HepG2 (cell line): ENCODE data around the gene POLR2J3. TPM values are rescaled to one million over a fixed set of nuclear protein-coding genes. Genes with fewer than 3 reads are reported as not detected.
"Not testable (repeated sequence)": the region's sequence is repeated elsewhere in the genome, so short reads cannot be mapped to it uniquely, and the experiment has no call there.

Source experiments
- ATAC-seq: fragments of 200-7000 bp; cut with Tn5 transposase; 3 replicates; pipeline ENCODE4 v1.9.1; 2020; ENCODE audit warnings: mild to moderate bottlenecking, moderate library complexity
- BruUV-seq: library from RNA; stranded (reverse); fragments of 400-500 nt; replicated peaks from 2 replicates; lab custom pipeline; 2021; lab: Mats Ljungman, UMichigan
- CTCF ChIA-PET: fragments of 300-600 bp; formaldehyde crosslinking; extraction: SDS; loops from one replicate; lab custom pipeline; 2021; ENCODE audit warnings: low total read pairs, inconsistent platforms, low intra/inter-chr PET ratio; lab: Yijun Ruan, JAX
- POLR2A ChIA-PET: fragments of 350-600 bp; sonication (Branson Sonifier 250); formaldehyde crosslinking; loops from one replicate; lab custom pipeline; 2020; ENCODE audit warnings: antibody characterized with exemption, inconsistent platforms; lab: Yijun Ruan, JAX
- DNase-seq: peaks from one replicate; pipeline ENCODE4 v3.0.0-alpha.2; 2015; ENCODE audit warnings: low spot score
- FAIRE-seq: peaks from 3 replicates; lab custom pipeline; 2011; peaks lifted over from hg19 to GRCh38; lab: Jason Lieb, UNC
- H2AFZ ChIP-seq: one replicate; pipeline ENCODE4 v1.6.1; 2011; ENCODE audit warnings: low read length, inconsistent platforms
- H3K27ac ChIP-seq: fragments of 300-600 bp; 3 replicates; pipeline ENCODE4 v1.8.0; 2011; ENCODE audit warnings: mixed run types, mild to moderate bottlenecking, mixed read lengths, low read length, inconsistent platforms; ENCODE audit not compliant: insufficient read depth; ENCODE audit errors: extremely low read length
- H3K27me3 ChIP-seq, 2 experiments: fragments of 200-600 bp in 1 of 2; 2 replicates in 1 of 2; 3 replicates in 1 of 2; pipeline versions ENCODE4 v1.6.0 to v1.8.0; 2011; ENCODE audit warnings: low read length in 2 of 2, mild to moderate bottlenecking in 2 of 2, moderate library complexity in 2 of 2, inconsistent platforms in 1 of 2; ENCODE audit not compliant: insufficient read depth in 2 of 2, control insufficient read depth in 1 of 2
- H3K36me3 ChIP-seq, 2 experiments: fragments of 200-600 bp in 1 of 2; replicated peaks in 1 of 2; 2 replicates in 1 of 2; 3 replicates in 1 of 2; pipeline versions ENCODE4 v1.5.1 to v1.8.0; 2011; ENCODE audit warnings: low read length in 2 of 2, inconsistent platforms in 1 of 2; ENCODE audit not compliant: insufficient read depth in 2 of 2, control insufficient read depth in 1 of 2
- H3K4me1 ChIP-seq: 2 replicates; pipeline ENCODE4 v1.5.1; 2012; ENCODE audit warnings: low read length, inconsistent platforms; ENCODE audit not compliant: insufficient read depth
- H3K4me2 ChIP-seq: 2 replicates; pipeline ENCODE4 v1.6.0; 2011; ENCODE audit warnings: low read depth, low read length, inconsistent platforms
- H3K4me3 ChIP-seq, 3 experiments: fragments of 200-600 bp in 1 of 3; sonication (generic), shearing (Covaris generic) in 1 of 3; replicated peaks in 1 of 3; 2 replicates each; pipeline ENCODE4 v1.5.1; 2011 to 2016; ENCODE audit warnings: low read length in 3 of 3, inconsistent platforms in 2 of 3, low read depth in 2 of 3, mild to moderate bottlenecking in 2 of 3, control low read depth in 1 of 3, mixed read lengths in 1 of 3; ENCODE audit not compliant: insufficient read depth in 1 of 3
- H3K79me2 ChIP-seq: one replicate; pipeline ENCODE4 v1.6.1; 2011; ENCODE audit warnings: low read length, inconsistent platforms; ENCODE audit not compliant: insufficient read depth
- H3K9ac ChIP-seq: 2 replicates; pipeline ENCODE4 v1.6.0; 2011; ENCODE audit warnings: mild to moderate bottlenecking, low read depth, low read length, inconsistent platforms; ENCODE audit not compliant: insufficient read depth
- H3K9me3 ChIP-seq: 2 replicates; pipeline ENCODE4 v1.5.1; 2012; ENCODE audit warnings: mild to moderate bottlenecking, low read length
- H4K20me1 ChIP-seq: 2 replicates; pipeline ENCODE4 v1.6.0; 2011; ENCODE audit warnings: inconsistent platforms, mild to moderate bottlenecking, low read length, moderate library complexity; ENCODE audit not compliant: insufficient read depth
- ZNF629 ChIP-seq: sonication (generic); formaldehyde crosslinking; conservative IDR thresholded peaks from 2 replicates; pipeline ENCODE4 v1.5.0; 2020; ENCODE audit warnings: missing genetic modification reagents
- WGBS: methylation state at CpG from one replicate; pipeline ENCODE4 v1.1.6; 2017; ENCODE audit warnings: low lambda C conversion rate; 5-methylcytosine and 5-hydroxymethylcytosine counted together
- in situ Hi-C: cut with HindIII; loops from 2 replicates; pipeline ENCODE4 v1.10.0; 2017; ENCODE audit warnings: low pct_unique_long_range_greater_than_20kb; ENCODE audit not compliant: extremely low pct_ligation_motif_present
- intact Hi-C: fragments of 100-400 bp; cut with micrococcal nuclease; formaldehyde crosslinking; loops from one replicate; pipeline ENCODE4 v1.10.0; 2022; ENCODE audit not compliant: unreplicated experiment
- polyA plus RNA-seq, 8 experiments: library from polyadenylated mRNA; depleted of rRNA in 3 of 8; stranded (reverse) in 7 of 8; unstranded in 1 of 8; fragments of >200 nt; fragmentation: Illumina TruSeq in 4 of 8; extraction: Trizol in 4 of 8; gene quantifications; 2 replicates each; pipeline versions ENCODE4 v1.2.1 to v1.2.3, GENCODE V29; 2011 to 2016; ENCODE audit warnings: low read depth in 4 of 8, missing spikeins in 1 of 8, mixed read lengths in 1 of 8; ENCODE audit not compliant: insufficient read depth in 1 of 8
- total RNA-seq, 5 experiments: library from RNA; depleted of rRNA; stranded (reverse); fragments of >200 nt; fragmentation: Illumina TruSeq; extraction: Trizol; gene quantifications; 2 replicates each; pipeline ENCODE4 v1.2.3, GENCODE V29; 2016; ENCODE audit warnings: low read depth in 1 of 5

Gene POLR2J3
- total and polyA plus RNA-seq, 2 of the 13 experiments (the other 11 are each of a cell fraction or from before 2014, with no cell fraction given), result 28.0 to 36.5 TPM

GRCh38 chr7:102611013-102611674, 38.8 kb upstream of the POLR2J3 start:
- H3K4me3 ChIP-seq, in situ Hi-C loops, H3K4me2 ChIP-seq, POLR2A ChIA-PET, intact Hi-C loops, H2AFZ ChIP-seq, H3K27ac ChIP-seq, H3K27me3 ChIP-seq, H3K79me2 ChIP-seq, BruUV-seq, CTCF ChIA-PET, H3K9me3 ChIP-seq, H3K9ac ChIP-seq, H4K20me1 ChIP-seq, H3K4me1 ChIP-seq, H3K36me3 ChIP-seq, DNase-seq: not testable (repeated sequence)
- FAIRE-seq (peak; percentile 37), ATAC-seq (peak; percentile 63)
- no CpG with 5 or more reads among the region's 30 CpGs for WGBS

DNA sequence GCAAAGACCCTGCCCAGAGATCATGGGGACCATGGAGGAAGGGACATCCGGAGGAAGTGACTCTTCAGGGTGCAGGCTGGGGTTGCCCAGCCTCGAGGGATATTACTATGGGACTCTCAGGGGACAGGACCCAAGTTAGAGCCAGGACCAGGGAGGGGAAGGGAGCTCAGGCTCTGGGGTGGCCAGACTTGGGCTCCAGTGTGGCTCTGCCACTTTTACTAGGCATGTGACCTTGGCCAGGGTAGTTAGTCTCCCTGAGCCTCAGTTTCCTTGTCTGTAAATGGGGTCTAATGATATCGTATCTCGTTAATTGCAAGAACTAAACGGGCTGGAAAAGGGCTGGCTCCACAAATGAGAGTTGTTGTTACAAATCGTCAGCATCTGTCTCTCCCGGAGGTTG, 38.1 kb upstream of the POLR2J3 start:
- 100% methylated on average over 2 of the region's 7 CpGs for WGBS
- FAIRE-seq, in situ Hi-C loops: not testable (repeated sequence)

GRCh38 chr7:102609734-102610133, 37.4 kb upstream of the POLR2J3 start:
- H3K4me1 ChIP-seq, H3K9me3 ChIP-seq, ATAC-seq, POLR2A ChIA-PET, DNase-seq, H2AFZ ChIP-seq, H3K4me2 ChIP-seq, BruUV-seq, CTCF ChIA-PET, intact Hi-C loops, H3K36me3 ChIP-seq, H3K27me3 ChIP-seq, FAIRE-seq, H3K9ac ChIP-seq, H3K27ac ChIP-seq, H3K79me2 ChIP-seq, H3K4me3 ChIP-seq, H4K20me1 ChIP-seq, in situ Hi-C loops: not testable (repeated sequence)
- WGBS, result 41% methylated on average over 6 of the region's 10 CpGs

More for the DNA sequence above, 38.1 kb upstream of the POLR2J3 start:
- H3K36me3 ChIP-seq, H4K20me1 ChIP-seq, H3K27ac ChIP-seq, DNase-seq, H3K4me2 ChIP-seq, H3K79me2 ChIP-seq, H3K9ac ChIP-seq, H2AFZ ChIP-seq, H3K9me3 ChIP-seq, H3K4me3 ChIP-seq: not testable (repeated sequence)
- peak; percentile 31; the same call in 1 of the 2 replicates for TF ChIP-seq ZNF629
- TF ChIP-seq, all 625 proteins: peak for 1; not testable (repeated sequence) for 624
- CTCF ChIA-PET, H3K4me1 ChIP-seq, BruUV-seq, POLR2A ChIA-PET, intact Hi-C loops, H3K27me3 ChIP-seq: not testable (repeated sequence)
- ATAC-seq, result 0 out of 3 replicates have a peak, but pooled peaks have one; percentile 2

GRCh38 chr7:102606848-102607247, 34.5 kb upstream of the POLR2J3 start:
- H3K4me2 ChIP-seq, intact Hi-C loops, CTCF ChIA-PET, H2AFZ ChIP-seq, H3K27ac ChIP-seq, FAIRE-seq, H4K20me1 ChIP-seq, H3K79me2 ChIP-seq, H3K4me3 ChIP-seq, DNase-seq, in situ Hi-C loops, H3K9ac ChIP-seq, POLR2A ChIA-PET, H3K4me1 ChIP-seq, ATAC-seq, H3K9me3 ChIP-seq, BruUV-seq, H3K27me3 ChIP-seq, H3K36me3 ChIP-seq: not testable (repeated sequence)
- no CpG with 5 or more reads among the region's 5 CpGs for WGBS
